GM12878 (cell line): ENCODE measurements around the gene SAPCD2. TPM values are rescaled to one million over a fixed set of nuclear protein-coding genes. Genes with fewer than 3 reads are reported as not detected.

Source experiments
- BACH1 ChIP-seq: fragments of 450-650 bp; IDR thresholded peaks from 2 replicates; pipeline ENCODE4 v1.6.1; 2017; ENCODE audit warnings: mild to moderate bottlenecking, borderline replicate concordance
- CBX5 ChIP-seq: sonication (generic); IDR thresholded peaks from 2 replicates; pipeline ENCODE4 v1.6.1; 2016; ENCODE audit warnings: low read depth, moderate library complexity, mild to moderate bottlenecking, inconsistent platforms
- CHD1 ChIP-seq: IDR thresholded peaks from 2 replicates; pipeline ENCODE4 v1.6.1; 2012; ENCODE audit warnings: low read depth, low read length, improper control_type of control experiment
- EED ChIP-seq: sonication (generic); IDR thresholded peaks from 2 replicates; pipeline ENCODE4 v1.6.1; 2016; ENCODE audit warnings: antibody characterized with exemption, low read depth
- ETV6 ChIP-seq, 2 experiments: fragments of 450-650 bp in 1 of 2; IDR thresholded peaks in 1 of 2; conservative IDR thresholded peaks in 1 of 2; 2 replicates each; pipeline ENCODE4 v1.6.1; 2014; ENCODE audit warnings: antibody characterized with exemption in 1 of 2, borderline replicate concordance in 1 of 2, low read depth in 1 of 2, mild to moderate bottlenecking in 1 of 2, moderate library complexity in 1 of 2
- KAT2A ChIP-seq: conservative IDR thresholded peaks from 2 replicates; pipeline ENCODE4 v1.6.1; 2011; ENCODE audit warnings: low read depth, low read length; ENCODE audit not compliant: control insufficient read depth
- NFIC ChIP-seq: IDR thresholded peaks from 2 replicates; pipeline ENCODE4 v1.6.1; 2012; ENCODE audit warnings: low read depth, mild to moderate bottlenecking, inconsistent platforms, low read length, moderate library complexity
- NRF1 ChIP-seq: conservative IDR thresholded peaks from 2 replicates; pipeline ENCODE4 v1.6.1; 2011; ENCODE audit warnings: mild to moderate bottlenecking, low read depth, low read length, improper control_type of control experiment
- POLR2AphosphoS5 ChIP-seq: IDR thresholded peaks from 2 replicates; pipeline ENCODE4 v1.6.1; 2011; ENCODE audit warnings: mild to moderate bottlenecking, low read length, inconsistent platforms
- PRDM15 ChIP-seq: fragments of 450-650 bp; formaldehyde crosslinking; IDR thresholded peaks from 2 replicates; pipeline ENCODE4 v1.4.0; 2020; ENCODE audit warnings: mild to moderate bottlenecking, moderate library complexity
- RELA ChIP-seq: fragments of 450-650 bp; IDR thresholded peaks from 2 replicates; pipeline ENCODE4 v1.8.0; 2014; ENCODE audit warnings: borderline replicate concordance; ENCODE audit not compliant: partially characterized antibody
- RUNX3 ChIP-seq: IDR thresholded peaks from 2 replicates; pipeline ENCODE4 v1.6.1; 2012; ENCODE audit warnings: low read length, inconsistent platforms
- SMAD1 ChIP-seq: fragments of 450-650 bp; IDR thresholded peaks from 2 replicates; pipeline ENCODE4 v1.6.1; 2018; ENCODE audit warnings: mild to moderate bottlenecking, low read depth; ENCODE audit not compliant: partially characterized antibody
- TCF12 ChIP-seq: IDR thresholded peaks from 2 replicates; pipeline ENCODE4 v1.6.1; 2011; ENCODE audit warnings: low read depth, mild to moderate bottlenecking, low read length
- TCF3 ChIP-seq: IDR thresholded peaks from 2 replicates; pipeline ENCODE4 v1.6.1; 2012; ENCODE audit warnings: low read depth, mild to moderate bottlenecking, low read length, borderline replicate concordance; ENCODE audit not compliant: insufficient read depth
- TCF7 ChIP-seq: IDR thresholded peaks from 2 replicates; pipeline ENCODE4 v1.6.1; 2014; ENCODE audit warnings: antibody characterized with exemption, borderline replicate concordance
- USF2 ChIP-seq: IDR thresholded peaks from 2 replicates; pipeline ENCODE4 v1.6.1; 2011; ENCODE audit warnings: low read depth, low read length, improper control_type of control experiment, borderline replicate concordance
- YY1 ChIP-seq: IDR thresholded peaks from 2 replicates; pipeline ENCODE4 v1.6.1; 2011; ENCODE audit warnings: low read depth, mild to moderate bottlenecking, low read length
- polyA plus RNA-seq, 11 experiments: library from polyadenylated mRNA; depleted of rRNA in 4 of 11; unstranded in 6 of 11; stranded (reverse) in 5 of 11; fragments of >200 nt; fragmentation: Nextera tagmentation in 4 of 11; fragmentation: Illumina TruSeq in 1 of 11; extraction: Ambion mirVana in 4 of 11; extraction: Trizol in 1 of 11; gene quantifications; 1 replicate in 1 of 11; 2 replicates in 10 of 11; pipeline versions ENCODE4 v1.2.1 to v1.2.3, GENCODE V29; 2011 to 2016; ENCODE audit warnings: inconsistent platforms in 2 of 11, missing spikeins in 2 of 11, low read depth in 1 of 11
- total RNA-seq, 4 experiments: library from RNA; depleted of rRNA in 3 of 4; stranded (reverse); fragments of >200 nt in 3 of 4; fragmentation: Illumina TruSeq in 1 of 4; extraction: Trizol in 1 of 4; gene quantifications; 2 replicates each; pipeline versions ENCODE4 v1.2.1 to v1.2.3, GENCODE V29; 2013 to 2021
- TF ChIP-seq, protein P1 (sequence below): fragments of 450-650 bp; formaldehyde crosslinking; IDR thresholded peaks from 2 replicates; pipeline ENCODE4 v1.4.0; 2022; ENCODE audit warnings: mild to moderate bottlenecking, moderate library complexity
- TF ChIP-seq, protein P2 (sequence below), 3 experiments: IDR thresholded peaks in 2 of 3; conservative IDR thresholded peaks in 1 of 3; 2 replicates each; pipeline ENCODE4 v1.5.1; 2011; ENCODE audit warnings: low read depth in 3 of 3, low read length in 3 of 3, mild to moderate bottlenecking in 3 of 3, control low read depth in 2 of 3, moderate library complexity in 2 of 3, inconsistent platforms in 1 of 3, mixed read lengths in 1 of 3; ENCODE audit not compliant: control insufficient read depth in 2 of 3, insufficient read depth in 1 of 3; ENCODE audit errors: extremely low read depth in 1 of 3

Gene SAPCD2
- total and polyA plus RNA-seq, 10 of the 15 experiments (the other 5 are each of a cell fraction or from before 2014, with no cell fraction given) = 1.6 to 35.2 (median 7.2) TPM

- TF ChIP-seq TCF7 (no peak), USF2 (no peak), ETV6 (conservative IDR thresholded peaks at IDR 0.05 in 1 of 2, IDR thresholded peaks at IDR 0.05 in 1 of 2; ENCODE audit: borderline replicate concordance in 1 of 2, low read depth in 1 of 2) (no peak), CHD1 (no peak), EED (no peak), KAT2A (no peak), SMAD1 (no peak), YY1 (no peak), TCF3 (0 out of 2 replicates have a peak, but pooled peaks have one; percentile 1), RELA (no peak), NRF1 (0 out of 2 replicates have a peak, but pooled peaks have one; percentile 31), CBX5 (no peak), NFIC (no peak), POLR2AphosphoS5 (no peak), PRDM15 (CRISPR knock-in tag) (no peak), BACH1 (peak; percentile 94), RUNX3 (no peak), TCF12 (no peak)
- TF ChIP-seq, protein P1, sequence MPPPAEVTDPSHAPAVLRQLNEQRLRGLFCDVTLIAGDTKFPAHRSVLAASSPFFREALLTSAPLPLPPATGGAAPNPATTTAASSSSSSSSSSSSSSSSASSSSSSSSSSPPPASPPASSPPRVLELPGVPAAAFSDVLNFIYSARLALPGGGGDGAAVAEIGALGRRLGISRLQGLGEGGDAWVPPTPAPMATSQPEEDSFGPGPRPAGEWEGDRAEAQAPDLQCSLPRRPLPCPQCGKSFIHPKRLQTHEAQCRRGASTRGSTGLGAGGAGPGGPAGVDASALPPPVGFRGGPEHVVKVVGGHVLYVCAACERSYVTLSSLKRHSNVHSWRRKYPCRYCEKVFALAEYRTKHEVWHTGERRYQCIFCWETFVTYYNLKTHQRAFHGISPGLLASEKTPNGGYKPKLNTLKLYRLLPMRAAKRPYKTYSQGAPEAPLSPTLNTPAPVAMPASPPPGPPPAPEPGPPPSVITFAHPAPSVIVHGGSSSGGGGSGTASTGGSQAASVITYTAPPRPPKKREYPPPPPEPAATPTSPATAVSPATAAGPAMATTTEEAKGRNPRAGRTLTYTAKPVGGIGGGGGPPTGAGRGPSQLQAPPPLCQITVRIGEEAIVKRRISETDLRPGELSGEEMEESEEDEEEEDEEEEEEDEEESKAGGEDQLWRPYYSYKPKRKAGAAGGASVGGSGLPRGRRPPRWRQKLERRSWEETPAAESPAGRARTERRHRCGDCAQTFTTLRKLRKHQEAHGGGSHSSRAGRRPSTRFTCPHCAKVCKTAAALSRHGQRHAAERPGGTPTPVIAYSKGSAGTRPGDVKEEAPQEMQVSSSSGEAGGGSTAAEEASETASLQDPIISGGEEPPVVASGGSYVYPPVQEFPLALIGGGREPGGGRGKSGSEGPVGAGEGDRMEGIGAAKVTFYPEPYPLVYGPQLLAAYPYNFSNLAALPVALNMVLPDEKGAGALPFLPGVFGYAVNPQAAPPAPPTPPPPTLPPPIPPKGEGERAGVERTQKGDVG (CRISPR knock-in tag) = no peak
- TF ChIP-seq, protein P2, sequence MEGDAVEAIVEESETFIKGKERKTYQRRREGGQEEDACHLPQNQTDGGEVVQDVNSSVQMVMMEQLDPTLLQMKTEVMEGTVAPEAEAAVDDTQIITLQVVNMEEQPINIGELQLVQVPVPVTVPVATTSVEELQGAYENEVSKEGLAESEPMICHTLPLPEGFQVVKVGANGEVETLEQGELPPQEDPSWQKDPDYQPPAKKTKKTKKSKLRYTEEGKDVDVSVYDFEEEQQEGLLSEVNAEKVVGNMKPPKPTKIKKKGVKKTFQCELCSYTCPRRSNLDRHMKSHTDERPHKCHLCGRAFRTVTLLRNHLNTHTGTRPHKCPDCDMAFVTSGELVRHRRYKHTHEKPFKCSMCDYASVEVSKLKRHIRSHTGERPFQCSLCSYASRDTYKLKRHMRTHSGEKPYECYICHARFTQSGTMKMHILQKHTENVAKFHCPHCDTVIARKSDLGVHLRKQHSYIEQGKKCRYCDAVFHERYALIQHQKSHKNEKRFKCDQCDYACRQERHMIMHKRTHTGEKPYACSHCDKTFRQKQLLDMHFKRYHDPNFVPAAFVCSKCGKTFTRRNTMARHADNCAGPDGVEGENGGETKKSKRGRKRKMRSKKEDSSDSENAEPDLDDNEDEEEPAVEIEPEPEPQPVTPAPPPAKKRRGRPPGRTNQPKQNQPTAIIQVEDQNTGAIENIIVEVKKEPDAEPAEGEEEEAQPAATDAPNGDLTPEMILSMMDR (IDR thresholded peaks at IDR 0.05 in 2 of 3, conservative IDR thresholded peaks at IDR 0.05 in 1 of 3; ENCODE audit: control insufficient read depth in 2 of 3, extremely low read depth in 1 of 3, insufficient read depth in 1 of 3, low read depth in 3 of 3, low read length in 3 of 3) = no peak
Observed at GRCh38 chr9:137070201-137070905, at the start of gene SAPCD2 (continued).
